Activated CD4-positive, CD25-positive, alpha-beta regulatory T cell treated with anti-CD3 and anti-CD28 coated beads, Interleukin-2, amount 50 U/mL, for 72 hours (primary cell): ENCODE results near the gene NTN5.

Experiments
- DNase-seq: peaks from one replicate; pipeline ENCODE4 v3.0.0; 2021

The NTN5 gene

DNA sequence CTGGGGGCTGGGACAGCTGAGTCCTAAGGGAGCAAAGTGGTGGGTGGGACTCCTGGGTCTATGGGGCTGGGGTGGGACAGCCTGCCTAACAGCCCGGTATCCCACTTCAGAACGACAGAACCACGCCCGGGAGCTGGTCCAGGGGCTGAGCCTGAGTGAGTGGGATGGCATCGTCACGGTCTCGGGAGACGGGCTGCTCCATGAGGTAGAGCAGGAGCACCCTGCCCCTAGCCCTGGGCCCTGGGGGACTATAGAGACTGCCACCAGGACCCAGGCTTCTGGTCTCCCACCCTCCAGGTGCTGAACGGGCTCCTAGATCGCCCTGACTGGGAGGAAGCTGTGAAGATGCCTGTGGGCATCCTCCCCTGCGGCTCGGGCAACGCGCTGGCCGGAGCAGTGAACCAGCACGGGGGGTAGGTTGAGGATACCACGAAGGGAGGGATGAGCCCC lies 44.9 kb downstream of the NTN5 start:
- DNase-seq = no peak

GRCh38 chr19:48627201-48627864 lies 45.5 kb downstream of the NTN5 start:
- DNase-seq = no peak

DNA sequence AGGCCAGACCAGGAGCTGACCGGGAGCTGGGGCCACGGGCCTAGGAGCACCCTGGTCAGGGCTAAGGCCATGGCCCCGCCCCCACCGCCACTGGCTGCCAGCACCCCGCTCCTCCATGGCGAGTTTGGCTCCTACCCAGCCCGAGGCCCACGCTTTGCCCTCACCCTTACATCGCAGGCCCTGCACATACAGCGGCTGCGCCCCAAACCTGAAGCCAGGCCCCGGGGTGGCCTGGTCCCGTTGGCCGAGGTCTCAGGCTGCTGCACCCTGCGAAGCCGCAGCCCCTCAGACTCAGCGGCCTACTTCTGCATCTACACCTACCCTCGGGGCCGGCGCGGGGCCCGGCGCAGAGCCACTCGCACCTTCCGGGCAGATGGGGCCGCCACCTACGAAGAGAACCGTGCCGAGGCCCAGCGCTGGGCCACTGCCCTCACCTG lies 46.9 kb downstream of the NTN5 start:
- DNase-seq = no peak

- DNase-seq = no peak
Observed at GRCh38 chr19:48624791-48625723, 47.8 kb downstream of the NTN5 start.

DNA sequence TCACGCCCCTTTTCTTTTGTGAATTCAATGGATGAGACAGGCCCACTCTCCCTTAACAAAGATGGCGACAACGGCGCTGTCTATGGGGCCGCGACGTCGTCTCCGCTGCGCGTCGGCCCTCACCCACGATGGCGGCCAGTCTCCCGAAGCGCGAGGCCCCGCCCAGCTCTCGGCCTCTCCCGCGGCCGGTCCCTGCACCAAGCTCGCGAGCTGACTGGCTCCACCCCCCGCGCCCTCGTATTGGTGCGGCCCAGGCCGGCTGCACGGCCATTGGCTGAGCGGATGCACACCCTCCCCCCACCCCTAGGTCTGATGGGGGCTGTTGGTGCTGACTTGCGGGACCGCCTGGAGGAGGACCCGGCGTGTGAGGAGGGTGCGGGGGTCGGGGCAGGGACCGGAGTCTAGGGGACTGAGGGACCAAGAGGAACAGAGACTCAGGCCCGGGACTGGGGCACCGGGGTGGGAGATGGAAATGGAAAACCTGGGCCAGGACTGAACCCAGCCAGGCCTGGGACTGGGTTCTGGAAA lies 48.7 kb downstream of the NTN5 start:
- DNase-seq = peak; percentile 95

GRCh38 chr19:48623556-48624066 lies 49.2 kb downstream of the NTN5 start:
- DNase-seq = no peak

- no peak for DNase-seq
Observed at GRCh38 chr19:48619692-48620585, 52.9 kb downstream of the NTN5 start.

DNA sequence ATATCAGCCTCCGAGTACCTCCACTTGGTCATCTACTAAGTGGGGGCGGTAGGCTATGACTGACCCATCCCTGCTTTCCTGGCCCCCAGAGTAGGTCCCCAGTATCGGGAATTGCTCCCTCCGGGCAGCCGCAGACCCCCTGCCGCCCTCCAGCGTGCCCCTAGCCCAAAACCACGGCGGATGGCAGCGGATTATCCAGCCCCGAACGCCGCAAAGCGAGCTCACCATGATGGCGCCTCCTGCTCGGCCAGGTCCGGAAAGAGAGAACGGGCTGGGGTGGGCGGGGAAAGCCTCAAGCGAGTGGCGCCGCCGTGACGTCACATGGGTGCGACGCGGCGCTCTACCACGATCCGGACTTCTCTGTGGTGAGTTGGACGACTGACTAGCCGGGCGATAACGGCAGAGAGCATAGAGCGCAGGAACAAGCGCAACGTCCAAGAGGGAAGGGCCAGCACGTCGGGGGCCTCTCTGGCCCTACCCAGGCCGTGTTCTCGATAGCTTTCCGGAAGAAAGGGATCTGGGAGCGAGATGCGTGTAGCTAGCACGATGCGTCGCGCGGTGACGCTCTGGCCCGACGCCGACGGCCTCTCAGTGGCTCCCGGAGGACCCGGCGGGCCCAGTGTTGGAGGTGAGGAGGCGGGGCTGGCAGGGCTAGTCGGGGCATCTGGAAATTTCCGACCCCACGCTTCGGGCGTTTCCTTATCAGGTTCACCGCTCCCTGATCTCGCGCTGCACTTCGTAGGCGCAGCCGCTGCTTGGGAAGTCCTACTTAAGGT lies 53.7 kb downstream of the NTN5 start, which contains the start of the genes RPL18 and SPHK2:
Gene RPL18, minus strand, starts transcription at position 263 of the 776 bp plus-strand sequence. Its CDS starts 35 bp downstream, at position 228.
Gene SPHK2, plus strand, starts transcription at position 591 of the 776 bp plus-strand sequence. CDS start 1,009 bp downstream, outside the sequence.
- DNase-seq = peak; percentile 93

GRCh38 chr19:48618278-48618915 lies 54.4 kb downstream of the NTN5 start:
- DNase-seq = no peak

DNA sequence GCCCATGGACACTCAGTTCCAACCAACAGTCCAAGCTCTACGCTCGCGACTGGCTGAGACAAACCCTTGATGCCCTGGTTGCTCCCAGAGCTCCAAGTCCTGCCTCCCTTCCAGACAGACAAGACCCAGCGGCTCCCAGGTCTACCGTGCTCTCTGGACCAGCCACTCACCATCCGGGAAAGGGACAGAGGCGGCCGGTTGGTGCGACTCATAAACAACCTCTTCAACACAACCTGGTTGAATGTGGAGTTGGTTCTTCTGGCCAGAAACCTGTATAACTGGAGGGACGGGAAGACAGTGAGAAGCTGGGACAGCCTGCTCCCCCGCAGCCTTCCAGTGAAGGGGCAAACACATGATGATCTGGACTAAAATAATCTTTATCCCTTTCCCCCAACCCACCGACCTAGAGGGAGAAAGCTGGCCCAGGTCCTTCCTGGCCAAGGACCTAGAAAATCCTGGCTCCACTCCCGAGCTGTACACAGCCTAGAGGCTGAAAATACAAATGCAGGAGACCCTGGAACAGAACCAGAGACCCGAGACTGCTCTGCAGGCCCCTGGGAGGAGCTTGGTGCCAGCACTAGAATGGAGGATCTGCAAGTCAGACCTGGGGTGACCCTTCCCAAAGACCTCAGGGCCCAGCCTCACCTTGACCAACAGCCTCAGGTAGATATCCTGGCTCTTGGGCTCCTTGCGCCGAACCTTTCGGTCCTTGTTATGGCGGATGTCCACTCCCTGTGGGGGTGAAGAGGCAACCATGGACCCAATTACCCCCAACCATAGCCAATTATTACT lies 55.5 kb downstream of the NTN5 start:
- no peak for DNase-seq

DNA sequence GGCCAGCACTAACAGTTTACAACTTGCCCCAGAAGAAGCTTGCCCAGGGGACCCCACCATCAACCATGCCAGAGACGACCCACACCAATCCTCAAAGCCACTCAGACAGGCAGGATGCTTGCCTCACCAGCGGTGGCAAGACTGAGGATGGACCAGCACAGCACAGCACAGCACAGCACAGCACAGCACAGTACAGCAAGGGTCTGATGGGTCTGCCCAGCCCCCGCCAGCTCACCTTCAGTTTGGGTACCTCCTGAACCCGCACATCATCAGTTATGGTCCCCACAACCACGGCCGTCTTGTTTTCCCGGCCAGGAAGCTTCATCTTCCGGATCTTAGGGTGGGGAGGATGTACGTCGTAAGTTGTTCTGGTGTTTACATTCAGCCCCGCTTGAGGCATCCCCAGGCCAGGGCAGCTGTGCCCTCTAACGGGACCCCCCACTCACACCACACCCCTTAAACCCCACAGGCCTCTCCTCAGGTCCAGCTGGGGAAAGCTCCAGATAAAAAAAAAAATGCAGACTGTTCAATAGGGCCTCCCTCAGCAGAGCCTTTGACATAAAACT lies 56.2 kb downstream of the NTN5 start:
- no peak for DNase-seq

GRCh38 chr19:48616041-48616436 lies 56.8 kb downstream of the NTN5 start:
- no peak for DNase-seq

DNA sequence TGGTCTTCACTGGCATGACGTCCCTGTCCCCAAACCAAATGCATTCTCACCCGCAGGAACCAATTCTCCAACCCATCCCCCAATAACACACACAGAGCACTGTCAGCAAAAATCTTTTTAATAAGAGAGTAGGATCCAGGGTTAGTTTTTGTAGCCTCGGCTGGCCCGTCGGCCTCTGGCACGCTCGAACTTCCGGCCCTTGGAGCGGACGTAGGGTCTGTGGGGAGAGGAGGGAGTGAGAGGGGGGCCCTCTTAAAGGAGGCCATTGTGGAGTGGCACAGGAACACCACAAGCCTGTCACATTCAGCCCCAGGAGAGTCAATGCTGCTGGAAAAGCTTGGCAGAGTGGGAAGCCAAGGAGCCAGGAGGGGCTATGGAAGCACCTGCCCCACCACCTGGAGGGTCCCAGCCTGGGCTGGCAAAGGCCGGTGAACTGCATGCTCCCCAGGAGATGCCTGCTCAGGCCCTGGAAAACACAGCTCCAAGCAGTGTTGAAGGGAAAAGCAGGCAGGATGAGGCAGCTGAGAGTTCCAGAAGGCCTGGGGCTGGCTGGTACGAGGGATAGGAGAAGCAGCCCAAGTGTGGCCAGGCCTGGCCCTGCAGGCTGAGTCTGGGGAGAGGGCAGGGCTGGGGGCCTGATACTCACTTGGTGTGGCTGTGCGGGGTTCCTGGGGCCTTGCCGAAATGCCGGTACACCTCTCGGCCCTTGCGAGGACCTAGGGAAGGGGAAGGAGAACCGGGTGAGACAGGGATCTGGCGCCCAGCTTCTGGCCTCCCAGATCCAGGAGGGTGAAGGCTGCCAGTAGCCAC lies 57.4 kb downstream of the NTN5 start:
- DNase-seq = no peak

DNA sequence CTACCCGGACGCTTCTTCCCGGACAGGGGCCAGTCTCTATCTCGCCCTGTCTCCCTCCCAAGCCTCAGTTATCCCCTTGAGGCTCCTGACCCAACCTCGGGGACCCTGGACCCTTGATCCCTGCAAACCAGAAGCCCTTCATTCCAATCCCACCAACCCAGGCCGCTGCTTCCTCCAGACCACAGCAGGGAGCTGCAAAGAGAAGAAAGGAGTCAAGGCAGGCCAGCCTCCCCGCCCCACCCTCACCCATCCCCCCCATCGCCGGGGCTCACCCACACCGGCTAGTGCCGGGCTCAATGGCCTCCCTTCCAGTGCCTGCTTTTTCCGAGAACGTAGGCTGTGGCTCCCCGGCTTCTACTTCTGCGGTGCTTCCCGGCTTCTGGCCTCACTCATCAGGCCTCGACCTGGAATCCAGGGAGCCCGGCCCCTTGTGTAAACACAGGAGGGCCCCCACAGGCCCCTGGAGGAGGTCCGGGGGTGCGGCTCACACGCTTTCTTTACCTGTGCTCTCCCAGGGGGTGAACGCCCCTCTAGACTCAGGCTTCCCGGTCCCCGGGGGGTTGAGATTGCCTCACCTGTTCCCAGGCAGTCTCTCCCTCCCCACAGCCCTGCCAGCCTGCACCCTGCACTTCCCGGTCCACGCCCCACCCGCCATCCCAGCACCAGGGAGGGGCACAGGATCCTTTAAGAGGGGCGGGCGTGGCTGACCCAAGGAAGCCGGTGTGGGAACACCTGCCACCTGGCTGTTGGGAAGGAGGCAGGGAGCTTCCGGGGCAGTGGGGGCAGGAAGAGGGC lies 58.2 kb downstream of the NTN5 start, which contains the start of gene FAM83E:
Gene FAM83E, minus strand, starts transcription at position 641 of the 795 bp plus-strand sequence. CDS start 1,704 bp downstream, outside the sequence.
- DNase-seq = no peak

DNA sequence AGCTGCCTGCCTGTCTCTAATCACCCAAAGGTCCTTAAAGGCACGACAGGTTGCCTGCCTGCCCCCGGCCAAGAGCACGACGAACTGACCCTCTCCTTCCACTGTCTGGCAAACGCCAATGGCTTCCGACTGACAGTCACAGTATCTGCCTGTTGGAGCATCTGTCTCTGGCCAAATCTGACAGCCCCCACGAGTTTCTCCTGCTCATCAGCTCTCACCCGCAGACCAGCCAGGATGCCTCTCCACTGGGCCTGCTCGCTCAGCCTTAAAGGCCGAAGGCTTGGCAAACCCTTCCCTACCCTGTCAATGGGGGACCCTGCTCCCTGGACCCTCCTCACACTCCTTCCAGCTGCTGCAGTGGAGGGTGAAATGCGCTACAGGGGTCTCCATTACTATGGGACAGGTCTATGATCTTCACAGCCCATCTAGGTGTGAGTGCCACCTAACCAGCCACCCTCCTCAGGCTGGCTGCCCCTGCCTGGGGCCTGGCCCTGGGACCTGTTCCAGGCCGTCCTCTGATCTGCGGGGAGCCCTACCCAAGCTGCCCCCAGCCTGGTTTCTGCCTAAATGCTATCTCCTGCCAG lies 58.9 kb downstream of the NTN5 start:
- DNase-seq = no peak

DNA sequence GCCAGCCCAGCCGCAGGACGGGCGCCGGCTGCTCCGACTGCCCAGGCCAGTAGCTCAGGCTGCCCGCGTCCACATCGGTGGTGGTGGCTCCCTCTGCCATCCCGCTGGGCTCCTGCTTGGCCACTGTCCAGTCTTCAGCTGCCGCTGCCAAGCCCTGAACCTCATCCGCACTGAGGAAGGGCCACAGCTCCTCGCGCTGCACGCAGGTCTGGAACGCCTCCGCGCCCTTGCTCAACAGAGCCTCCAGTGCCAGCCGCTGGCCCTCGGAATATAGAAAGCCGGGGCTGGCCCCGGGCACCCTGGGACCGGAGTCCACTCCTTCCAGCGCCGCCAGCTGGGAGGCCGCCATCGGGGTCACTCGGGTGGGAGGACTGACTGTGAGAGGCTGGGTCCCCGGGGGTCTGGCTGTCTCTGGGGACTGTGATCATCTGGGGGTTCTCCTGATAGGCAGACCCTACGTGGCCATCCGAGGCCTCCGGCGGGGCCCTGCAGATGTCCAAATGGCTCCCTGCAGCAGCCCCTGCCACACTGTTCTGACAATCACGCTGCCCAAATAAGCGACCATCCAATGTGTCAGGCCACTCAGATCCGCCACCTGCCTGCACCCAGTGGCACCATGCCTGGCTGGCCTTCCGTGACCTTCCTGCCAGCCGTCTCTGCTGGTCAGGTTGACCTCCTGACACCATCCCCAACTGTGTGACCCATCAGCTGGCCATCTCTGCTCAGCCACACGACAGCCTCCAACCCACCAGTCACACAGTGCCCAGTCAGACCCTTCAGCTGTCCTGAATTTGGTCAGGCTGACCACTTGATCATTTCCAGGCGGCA lies 59.6 kb downstream of the NTN5 start:
- no peak for DNase-seq
